HG03060 (cell line): ENCODE results near the gene MRPL19.

Source experiments
- ATAC-seq: cut with Tn5 transposase; IDR thresholded peaks from one replicate; pipeline ENCODE4 v1.9.1; 2021; ENCODE audit warnings: low read depth, moderate number of reproducible peaks; ENCODE audit not compliant: unreplicated experiment

Gene MRPL19

GRCh38 chr2:75720525-75720924, 73.9 kb downstream of the MRPL19 start:
- no peak for ATAC-seq

GRCh38 chr2:75722687-75723086, 76.1 kb downstream of the MRPL19 start:
- no peak for ATAC-seq

GRCh38 chr2:75728614-75729419, 82.2 kb downstream of the MRPL19 start:
- no peak for ATAC-seq

- ATAC-seq, result no peak
Observed at GRCh38 chr2:75729861-75730260, 83.3 kb downstream of the MRPL19 start.

- no peak for ATAC-seq
Observed at GRCh38 chr2:75736276-75736675, 89.7 kb downstream of the MRPL19 start.

GRCh38 chr2:75737961-75738360, 91.4 kb downstream of the MRPL19 start:
- no peak for ATAC-seq
